Stimulated activated CD4-positive, alpha-beta T cell treated with anti-CD3 and anti-CD28 coated beads, Interleukin-12 subunit alpha, Interleukin-12 subunit beta, amount 100 ng/mL, for 24 hours (primary cell): Measurements from ENCODE around the gene NTM.
"Not testable (repeated sequence)": the region's sequence is repeated elsewhere in the genome, so short reads cannot be mapped to it uniquely, and the experiment has no call there.

Experiments used
- DNase-seq, 2 experiments: peaks; one replicate each; pipeline ENCODE4 v3.0.0-alpha.2; 2020; ENCODE audit warnings: low read depth in 2 of 2

Gene NTM

DNA sequence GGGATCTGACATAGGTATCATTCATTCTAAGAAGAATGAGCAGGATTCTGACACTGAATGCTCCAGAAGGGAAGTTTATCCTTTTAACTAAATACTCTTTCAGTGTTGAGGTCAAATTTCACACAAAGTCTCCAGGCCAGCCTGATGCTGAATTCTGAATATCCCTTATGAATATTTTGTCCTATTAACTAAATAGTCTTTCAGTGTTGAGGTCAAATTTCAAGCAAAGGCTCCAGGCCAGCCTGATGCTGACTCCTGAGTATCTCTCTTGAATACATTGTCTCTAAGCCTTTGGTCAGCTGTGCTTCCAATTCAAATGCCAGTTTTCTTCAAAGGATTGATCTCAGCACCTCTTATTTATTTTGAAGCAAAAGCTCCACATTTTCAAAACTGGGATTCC lies 676.8 kb downstream of the NTM start:
- no peak for DNase-seq

DNA sequence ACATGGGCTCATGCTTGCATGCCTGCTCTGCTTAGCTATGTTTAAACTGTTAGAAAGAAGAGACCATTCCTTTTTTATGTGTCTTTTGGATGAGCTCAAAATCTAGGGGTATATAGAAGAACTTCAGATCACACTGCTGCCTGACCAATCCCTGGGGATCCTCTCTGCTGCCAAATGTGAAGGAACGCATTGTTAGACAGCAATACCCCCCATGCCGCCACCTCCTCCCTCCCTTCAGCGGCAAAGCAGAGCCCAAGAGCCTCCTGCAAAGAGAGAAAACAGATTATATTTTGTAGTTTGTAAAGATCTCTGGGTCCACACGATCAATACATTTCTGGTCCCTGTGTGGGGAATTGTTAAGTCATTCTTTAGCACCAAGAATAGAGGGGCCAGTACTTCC lies 677.6 kb downstream of the NTM start:
- DNase-seq: no peak

DNA sequence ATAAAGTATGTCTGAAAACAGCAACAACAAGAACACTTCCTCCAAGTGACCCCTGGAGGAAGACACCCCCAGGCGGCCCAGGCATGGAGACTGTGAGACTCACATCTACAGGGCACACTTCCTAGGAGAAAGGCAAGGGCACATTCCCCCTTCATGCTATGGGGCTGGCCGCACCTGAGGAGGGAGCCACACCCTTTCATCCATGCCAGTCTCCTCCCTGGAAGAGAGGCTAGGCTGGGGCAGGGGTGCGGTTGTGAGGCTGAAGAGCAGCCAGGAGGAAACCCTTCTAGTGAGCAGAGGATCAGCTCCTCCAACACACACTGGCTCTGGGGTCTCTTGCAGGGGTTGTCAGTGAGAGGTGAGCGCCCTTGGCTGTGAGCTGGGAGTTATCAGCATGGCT lies 678.8 kb downstream of the NTM start:
- no peak for DNase-seq

DNA sequence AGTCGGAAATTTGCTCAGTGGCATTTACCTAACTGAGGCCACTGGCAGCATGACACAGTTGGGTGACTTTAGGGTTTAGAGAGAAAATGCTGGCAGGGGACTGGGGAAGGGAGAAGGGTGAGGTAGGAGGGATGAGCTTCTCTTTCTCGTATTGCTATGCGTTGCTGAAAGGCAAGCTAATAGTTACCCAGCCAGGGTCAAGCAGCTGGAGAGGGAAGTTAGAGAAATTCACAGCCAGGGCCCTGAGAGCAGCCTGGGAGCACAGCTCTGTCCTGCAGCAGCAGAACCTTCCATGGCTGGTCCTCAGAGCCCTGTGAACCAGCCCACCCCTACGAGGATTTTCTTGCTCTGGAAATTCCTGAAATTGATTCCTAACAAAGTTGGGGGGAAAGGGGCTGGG lies 679.6 kb downstream of the NTM start:
- no peak for DNase-seq

DNA sequence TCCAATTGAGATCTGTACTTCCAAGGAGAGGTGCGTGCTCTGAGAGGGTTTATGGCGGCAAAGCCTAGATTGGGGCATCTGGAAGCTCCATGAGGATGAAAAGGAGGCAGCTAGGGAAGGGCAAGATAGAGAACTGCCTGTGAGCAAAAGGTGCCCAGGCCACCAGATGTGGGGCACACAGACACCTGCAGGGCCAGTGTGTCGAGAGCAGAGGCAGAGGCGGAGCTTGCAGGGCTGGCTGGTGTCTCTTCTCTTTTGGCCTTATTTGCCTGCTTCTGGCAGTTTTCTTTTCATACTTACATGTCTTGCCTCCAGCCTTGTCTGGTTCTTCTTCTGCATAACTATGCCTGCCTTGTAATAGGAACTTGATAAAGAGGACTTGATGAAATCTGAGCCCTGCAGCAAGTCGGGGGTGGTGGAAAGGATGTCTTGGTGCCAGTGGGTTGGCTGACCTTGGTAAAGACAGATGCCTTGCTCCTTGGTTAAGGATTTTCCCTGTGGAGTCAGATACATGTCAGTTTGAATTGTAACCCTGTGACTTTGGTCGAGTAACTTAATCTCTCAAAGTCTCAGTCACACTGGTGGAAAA lies 680.3 kb downstream of the NTM start:
- DNase-seq: no peak

DNA sequence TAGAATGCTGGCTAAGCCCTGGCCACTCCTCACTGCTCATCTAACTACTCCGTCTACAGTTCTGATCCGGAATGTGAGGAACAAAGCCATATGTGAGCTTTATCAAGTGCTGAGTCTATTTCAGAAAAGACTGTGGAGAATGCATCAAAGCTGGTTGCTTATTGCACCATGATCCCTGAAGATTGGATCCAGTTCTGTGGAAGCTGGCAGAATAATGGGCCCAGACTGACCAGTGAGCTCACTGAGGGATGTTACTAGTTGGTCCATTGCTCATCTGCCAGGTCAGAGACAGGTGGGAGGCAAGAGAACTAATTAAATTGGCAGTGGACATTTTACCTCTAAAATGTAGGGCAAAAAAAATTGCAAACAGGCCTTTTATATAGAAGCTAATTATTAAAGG lies 681.3 kb downstream of the NTM start:
- DNase-seq: no peak

DNA sequence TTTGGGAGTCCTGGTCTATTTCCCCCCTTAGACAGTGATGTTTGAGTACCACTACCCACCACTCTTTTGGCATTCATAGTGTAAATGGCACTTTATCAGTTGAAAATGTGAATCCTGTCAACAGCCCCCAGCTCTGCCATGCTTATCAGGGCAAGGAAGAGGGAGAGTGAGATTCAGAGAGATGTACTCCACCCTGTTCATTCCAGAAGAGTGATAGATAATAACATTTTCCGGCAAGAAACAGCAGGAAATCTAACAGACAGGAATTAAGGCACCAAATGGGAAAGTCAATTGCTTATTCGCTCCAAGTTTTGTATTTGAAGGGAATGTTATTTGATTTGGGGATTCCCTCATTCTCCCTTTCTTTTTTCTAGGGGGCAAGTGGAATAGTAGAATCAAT lies 681.9 kb downstream of the NTM start:
- DNase-seq: no peak

DNA sequence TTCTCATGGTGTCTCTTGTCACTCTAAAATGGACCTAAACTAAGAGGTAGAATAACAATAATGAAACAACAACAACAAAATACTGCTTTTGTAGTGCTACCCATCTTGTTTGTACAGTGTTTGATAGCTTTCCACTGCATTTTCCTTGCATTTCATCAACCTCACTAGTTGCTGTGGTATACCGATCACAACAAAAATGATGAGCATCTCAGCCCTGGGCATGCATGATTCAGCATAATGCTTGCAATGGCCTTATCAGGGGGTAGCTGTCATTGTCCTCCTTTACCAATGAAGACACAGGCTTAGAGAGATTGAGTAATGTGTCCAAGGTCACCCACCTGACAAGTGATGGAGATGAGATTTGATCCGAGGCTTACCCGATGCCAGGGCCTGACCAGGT lies 682.5 kb downstream of the NTM start:
- DNase-seq: no peak

DNA sequence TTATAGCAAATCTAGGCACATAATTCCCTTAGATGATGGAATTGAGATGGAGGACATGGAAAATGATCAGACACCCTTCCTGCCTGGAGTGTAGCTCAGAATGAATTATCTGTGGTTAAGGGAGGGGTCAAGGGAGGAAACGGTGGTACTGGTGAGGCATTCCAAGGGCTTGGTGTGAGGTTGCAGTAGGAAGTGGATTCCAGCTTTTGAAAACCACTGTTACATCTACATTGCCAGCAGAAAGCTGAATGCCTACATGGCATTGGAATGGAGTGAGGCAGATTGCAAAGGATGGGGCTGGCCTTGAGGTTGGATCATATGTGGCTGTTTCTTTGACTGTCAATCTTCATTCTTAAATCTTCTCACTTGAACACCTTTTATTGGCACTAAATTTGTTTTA lies 684.4 kb downstream of the NTM start:
- no peak for DNase-seq

DNA sequence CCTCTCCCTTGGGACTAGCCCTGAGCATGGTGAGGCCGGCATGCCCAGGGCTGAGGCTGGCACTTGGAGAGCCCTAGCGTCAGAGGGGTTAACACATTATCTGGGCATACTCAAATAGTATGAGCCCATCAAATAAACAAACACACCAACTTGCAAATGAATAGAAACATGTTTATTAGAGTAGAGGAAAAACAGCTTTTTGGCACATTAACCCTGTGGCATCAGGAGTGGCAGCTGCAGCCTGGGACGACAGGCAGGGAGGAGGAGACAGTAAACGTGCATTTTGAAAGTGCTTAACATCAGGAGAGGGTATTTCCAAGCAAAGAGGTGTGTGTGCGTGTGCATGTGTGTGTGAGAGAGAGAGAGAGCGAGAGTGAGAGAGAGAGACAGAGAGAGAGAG lies 684.9 kb downstream of the NTM start:
- no peak for DNase-seq

DNA sequence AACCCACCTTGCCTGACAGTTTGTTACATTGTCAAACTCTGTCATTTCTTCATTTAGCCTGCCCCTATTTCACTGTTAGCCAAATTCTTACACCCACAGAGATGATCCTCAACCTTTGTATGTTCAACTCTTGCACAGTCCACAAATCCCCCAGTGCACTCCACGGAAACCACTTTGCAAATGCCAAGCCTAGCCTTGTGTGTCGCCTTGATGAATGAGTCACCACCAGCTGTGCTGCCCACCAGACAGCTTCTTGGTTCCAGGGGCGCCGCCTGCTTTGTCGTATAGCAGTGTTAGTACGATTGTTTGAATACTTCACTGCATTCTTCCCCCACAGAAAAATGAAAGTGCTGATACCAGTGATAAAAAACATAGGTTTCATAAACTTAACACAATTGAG lies 686.3 kb downstream of the NTM start:
- no peak for DNase-seq

DNA sequence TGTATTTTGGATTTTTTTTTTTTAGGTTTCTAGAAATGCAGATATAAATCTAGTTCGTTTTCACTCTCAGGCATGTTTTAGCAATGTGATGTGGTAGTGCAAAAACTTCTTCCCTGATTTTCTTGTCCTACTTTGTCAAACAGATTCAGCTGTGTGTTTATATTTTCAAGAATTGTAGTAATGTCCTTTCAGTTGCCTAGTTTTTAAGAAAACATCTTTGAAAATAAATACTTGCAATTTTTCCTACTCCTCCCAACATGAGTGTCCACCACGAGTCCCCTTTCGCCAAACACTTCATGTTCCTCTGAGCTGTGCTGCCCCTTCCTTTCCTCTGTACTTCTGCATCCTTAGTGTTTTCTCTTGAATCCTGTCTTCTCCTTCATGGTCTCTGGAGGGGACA lies 686.9 kb downstream of the NTM start:
- no peak for DNase-seq

DNA sequence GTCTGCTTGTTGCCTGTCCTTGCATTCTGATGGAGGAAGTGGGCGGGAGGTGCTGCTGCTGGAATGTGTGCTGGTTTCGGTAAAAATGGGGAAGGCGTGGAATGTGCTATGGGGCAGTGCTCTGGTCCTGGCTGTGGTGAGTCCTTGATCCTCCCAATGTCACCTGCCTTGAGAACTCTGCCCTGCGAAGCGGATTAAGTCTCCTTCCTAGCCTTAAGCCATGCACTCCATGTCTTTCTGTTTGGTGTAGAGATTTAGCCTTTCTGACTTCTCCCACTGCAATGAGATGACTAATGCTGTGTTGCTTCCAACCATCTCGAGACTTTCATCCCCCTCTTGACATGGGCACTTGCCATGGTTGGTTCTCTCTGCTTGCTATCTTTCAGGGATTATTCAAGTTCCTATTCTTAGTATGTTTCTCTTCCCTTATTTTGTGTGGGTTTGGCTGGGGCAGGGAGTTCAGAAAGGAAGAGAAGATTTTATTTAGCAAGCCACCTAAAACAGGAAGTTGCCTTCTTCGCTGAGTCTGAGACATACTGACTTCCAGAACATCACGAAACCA lies 687.9 kb downstream of the NTM start:
- DNase-seq: no peak

DNA sequence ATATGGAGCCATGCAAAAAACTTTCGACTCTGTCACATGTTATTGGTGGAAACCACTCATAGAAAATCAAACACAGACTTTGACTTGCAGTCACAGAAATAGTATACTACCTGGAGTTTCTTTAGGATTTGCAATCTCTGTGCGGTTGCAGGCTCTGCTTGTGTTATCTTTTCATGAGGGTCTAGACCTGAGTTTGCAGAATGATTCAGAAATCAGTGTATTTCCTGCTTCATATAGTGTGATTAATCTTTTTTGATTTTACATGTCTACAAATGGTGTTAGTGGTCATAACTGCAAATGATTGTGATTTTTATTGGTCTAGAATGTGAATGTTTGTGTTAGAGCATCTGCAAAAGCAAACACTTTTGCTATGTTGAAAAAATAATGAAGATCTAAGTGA lies 690.2 kb downstream of the NTM start:
- DNase-seq: no peak

DNA sequence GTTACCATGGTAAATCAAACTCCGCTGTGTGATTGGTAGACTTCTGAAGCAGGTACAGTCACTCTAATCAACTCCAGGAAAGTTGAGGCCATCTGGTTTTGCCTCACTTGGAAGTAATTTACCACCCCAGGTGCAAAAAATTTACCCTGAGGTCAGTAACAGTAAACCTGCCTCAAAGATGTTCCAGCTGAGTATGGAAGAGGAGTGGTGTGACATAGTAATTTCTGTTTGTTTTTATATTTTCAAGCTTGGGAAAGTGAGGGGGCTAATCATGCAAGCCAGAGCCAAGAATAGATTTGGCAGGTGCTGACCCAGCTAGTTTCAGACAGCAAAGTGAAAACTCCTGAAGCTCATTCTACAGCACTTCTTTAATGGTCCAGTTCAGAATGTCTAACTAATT lies 691.6 kb downstream of the NTM start:
- DNase-seq: no peak

DNA sequence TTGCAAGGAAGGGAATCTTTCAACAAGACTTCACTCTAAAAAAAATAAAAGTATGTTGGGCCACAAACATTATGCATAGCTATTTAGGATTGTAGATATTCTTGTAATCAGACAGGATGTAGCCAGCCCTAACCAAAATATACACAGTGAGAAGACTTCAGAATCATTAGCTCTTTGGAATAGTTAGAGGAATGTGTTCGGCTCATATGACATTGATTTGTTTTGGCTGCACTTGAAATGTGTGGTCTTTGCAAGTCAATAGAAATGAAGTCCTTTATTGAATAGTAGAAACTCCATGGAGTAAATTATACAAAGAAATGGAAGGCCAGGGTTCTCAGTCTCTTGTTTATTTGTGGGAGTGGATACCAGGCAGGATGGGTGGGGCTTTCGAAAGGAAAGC lies 692.1 kb downstream of the NTM start:
- no peak for DNase-seq

DNA sequence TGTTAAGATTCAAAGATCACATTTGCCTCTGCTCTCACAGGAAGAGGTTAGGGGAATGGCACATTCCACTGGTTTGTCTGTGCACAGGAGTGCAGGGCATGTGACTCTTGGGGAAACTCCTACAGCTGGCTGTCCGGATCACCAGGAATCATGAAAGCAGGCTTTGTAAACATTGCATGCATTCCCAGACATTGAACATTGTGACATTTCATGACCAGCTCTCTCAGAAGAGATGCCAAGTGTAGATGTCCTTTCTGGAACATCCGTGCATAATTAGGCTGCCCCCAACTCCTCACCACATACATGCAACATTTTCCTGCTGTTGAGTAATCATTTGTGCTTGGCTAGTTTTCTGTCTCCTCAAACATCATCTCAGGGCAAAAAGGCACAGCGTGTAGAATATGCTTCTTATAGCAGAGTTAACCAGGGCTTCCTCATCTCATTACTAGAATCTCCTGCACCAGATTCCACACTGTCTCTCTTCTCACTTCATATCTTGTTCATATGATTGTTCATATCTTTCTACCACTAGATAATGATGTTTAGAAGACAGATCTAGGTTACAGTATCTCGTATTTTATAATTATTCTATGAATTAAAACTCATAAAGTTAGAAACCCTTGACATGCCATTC lies 694.7 kb downstream of the NTM start:
- DNase-seq: no peak

DNA sequence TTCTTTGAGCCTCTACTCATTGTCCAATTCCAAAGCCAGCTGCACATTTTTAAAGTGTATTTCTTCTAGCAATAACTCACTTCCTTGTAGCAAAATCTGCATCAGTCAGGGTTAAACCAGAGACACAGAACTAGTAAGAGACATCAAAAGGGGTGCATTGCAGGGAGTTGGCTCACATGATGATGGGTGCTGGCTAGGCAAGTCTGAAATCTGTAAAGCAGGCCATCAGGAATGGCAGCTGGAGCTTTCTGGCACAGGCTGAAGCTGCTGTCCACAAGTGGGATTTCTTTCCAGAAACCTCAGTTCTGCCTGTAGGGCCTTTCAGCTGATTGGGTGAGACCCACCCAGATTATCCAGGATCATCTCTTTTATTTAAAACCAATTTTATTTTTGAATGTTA lies 698.1 kb downstream of the NTM start:
- no peak for DNase-seq

DNA sequence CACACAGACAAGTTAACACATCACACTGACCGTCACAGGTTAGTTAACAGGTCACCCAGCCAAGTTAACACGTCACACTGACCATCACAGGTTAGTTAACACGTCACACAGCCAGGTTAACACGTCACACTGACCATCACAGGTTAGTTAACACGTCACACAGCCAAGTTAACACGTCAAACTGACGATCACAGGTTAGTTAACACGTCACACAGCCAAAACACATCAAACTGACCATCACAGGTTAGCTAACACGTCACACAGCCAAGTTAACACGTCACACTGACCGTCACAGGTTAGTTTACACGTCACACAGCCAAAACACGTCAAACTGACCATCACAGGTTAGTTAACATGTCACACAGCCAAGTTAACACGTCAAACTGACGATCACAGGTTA lies 699.2 kb downstream of the NTM start:
- DNase-seq: not testable (repeated sequence)

DNA sequence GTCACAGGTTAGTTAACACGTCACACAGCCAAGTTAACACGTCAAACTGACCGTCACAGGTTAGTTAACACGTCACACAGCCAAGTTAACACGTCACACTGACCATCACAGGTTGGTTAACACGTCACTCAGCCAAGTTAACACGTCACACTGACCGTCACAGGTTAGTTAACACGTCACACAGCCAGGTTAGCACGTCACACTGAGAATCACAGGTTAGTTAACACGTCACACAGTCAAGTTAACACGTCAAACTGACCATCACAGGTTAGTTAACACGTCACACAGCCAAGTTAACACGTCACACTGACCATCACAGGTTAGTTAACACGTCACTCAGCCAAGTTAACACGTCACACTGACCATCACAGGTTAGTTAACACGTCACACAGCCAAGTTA lies 700.5 kb downstream of the NTM start:
- DNase-seq: not testable (repeated sequence)

DNA sequence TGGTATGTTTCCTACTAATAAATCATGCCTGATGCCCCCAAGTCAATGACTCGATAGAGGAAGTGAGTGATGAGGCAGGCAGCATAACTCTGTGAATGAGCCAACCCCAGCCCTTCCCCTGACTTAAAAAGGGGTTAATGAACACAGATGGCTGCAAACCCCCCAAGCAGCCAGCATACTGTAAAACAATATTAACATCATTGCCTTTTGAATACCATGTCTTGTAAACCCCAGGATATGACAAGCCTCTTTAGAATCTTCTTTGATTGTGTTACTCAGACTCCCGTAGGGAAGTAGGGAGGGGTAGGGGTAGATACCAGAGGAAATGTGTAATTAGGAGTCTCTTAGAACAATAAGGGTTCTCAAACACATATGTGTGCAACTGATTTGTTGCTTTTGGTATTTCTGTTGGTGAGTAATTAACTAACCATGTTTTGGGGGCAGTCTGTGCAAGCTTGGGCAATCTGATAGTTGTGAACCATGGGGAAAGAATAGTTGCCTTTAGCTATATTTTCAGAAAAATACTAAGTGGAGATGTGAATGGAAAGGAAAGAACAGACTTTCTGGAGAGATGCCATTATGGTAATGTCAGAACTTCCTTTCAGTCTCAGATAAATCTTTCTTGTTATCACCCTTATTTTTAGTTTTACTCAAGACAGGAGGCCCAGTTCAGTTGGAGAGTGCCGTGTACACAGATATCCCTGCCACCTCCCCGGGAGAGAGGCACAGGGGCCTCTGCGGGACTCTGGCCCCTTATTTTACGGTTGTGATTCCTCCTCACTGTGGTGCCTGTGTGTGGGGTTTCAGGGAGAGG lies 701.8 kb downstream of the NTM start:
- no peak for DNase-seq

DNA sequence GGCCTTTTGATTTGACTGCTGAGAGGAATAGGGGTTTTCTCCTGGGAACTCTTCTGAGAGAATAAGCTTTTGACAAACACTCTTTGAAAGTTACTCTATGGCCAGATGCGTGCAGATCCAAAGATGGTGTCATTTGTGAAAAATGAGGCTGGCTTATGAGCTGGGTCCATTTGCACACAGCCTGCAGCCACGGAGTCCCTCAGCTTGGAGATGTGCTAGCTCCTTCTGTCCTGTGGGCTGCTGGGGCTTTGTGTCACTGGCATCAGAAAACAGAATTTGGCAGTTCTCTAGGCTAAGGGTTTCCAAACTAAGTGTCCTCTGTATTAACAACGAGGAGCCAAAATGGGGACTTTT lies 702.4 kb downstream of the NTM start:
- no peak for DNase-seq

DNA sequence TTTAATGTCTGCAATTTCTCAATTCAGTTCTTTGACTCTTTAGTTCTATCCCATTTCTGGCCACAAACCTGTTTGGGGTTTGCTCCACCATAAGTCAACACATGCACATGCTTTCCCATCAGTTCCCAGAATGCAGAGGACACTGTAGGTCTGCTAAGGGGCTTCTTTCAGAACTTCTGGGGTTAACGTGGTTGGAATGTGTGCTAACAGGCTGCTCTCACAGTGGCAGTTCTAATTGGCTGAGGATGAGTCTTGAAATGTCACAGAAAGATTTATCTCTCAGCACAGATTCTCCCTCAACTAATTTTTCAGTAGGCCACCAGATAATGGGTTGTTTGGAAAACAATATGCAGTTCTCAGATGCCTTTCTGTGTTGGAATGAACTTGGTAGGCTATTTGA lies 703.4 kb downstream of the NTM start:
- DNase-seq: no peak
